Ovary (tissue), 9 donors: ENCODE measurements around the gene CD320. TPM values are rescaled to one million over a fixed set of nuclear protein-coding genes. Genes with fewer than 3 reads are reported as not detected.

Source experiments
- DNase-seq, 5 donors: peaks; one replicate each; pipeline ENCODE4 v3.0.0-alpha.2; 2019 to 2020
- H3K27ac ChIP-seq, 2 donors: fragments of 200-600 bp; one replicate each; pipeline versions ENCODE4 v1.5.1 to v1.8.0; 2019 to 2022
- H3K27me3 ChIP-seq: fragments of 200-600 bp; one replicate; pipeline ENCODE4 v1.8.0; 2022
- H3K36me3 ChIP-seq: fragments of 200-600 bp; sonication (generic); one replicate; pipeline ENCODE4 v1.5.1; 2019
- H3K4me1 ChIP-seq: one replicate; pipeline ENCODE4 v1.8.1; 2013; ENCODE audit warnings: mild to moderate bottlenecking, moderate library complexity; ENCODE audit not compliant: insufficient read depth
- H3K4me3 ChIP-seq: fragments of 200-600 bp; sonication (generic); one replicate; pipeline ENCODE4 v1.5.1; 2017
- H3K9me3 ChIP-seq, 2 donors: fragments of 200-600 bp in 1 of 2; sonication (generic) in 1 of 2; one replicate each; pipeline versions ENCODE4 v1.5.1 to v1.8.1; 2013 to 2019; ENCODE audit warnings: mild to moderate bottlenecking in 1 of 2, moderate library complexity in 1 of 2
- EP300 ChIP-seq: sonication (generic); formaldehyde crosslinking; IDR thresholded peaks from one replicate; pipeline ENCODE4 v1.6.1; 2017; ENCODE audit warnings: antibody characterized with exemption
- POLR2A ChIP-seq: fragments of 450-650 bp; IDR thresholded peaks from one replicate; pipeline ENCODE4 v1.6.1; 2017; ENCODE audit warnings: antibody characterized with exemption, mild to moderate bottlenecking, moderate library complexity
- WGBS, 3 donors: extraction: QIAGEN DNeasy Blood & Tissue Kit in 1 of 3; methylation state at CpG; one replicate each; pipeline versions ENCODE4 v1.1.5 to v1.1.7; 2013 to 2017; 5-methylcytosine and 5-hydroxymethylcytosine counted together
- intact Hi-C, 4 donors: fragments of 100-400 bp; cut with DNase I; formaldehyde crosslinking; loops; one replicate each; pipeline versions ENCODE4 v1.11.0 to v1.15.1; 2022 to 2023
- polyA plus RNA-seq, 2 donors: library from polyadenylated mRNA; stranded (reverse); fragments of 200-250 nt in 1 of 2; fragments of 350-450 nt in 1 of 2; fragmentation: Illumina TruSeq in 1 of 2; extraction: RNeasy Lipid Tissue Mini Kit (QIAGEN cat#74804) in 1 of 2; gene quantifications; one replicate each; pipeline ENCODE4 v1.2.3, GENCODE V29; 2013 to 2014
- total RNA-seq, 7 donors: library from RNA; depleted of rRNA in 2 of 7; stranded (reverse); fragments of >200 nt in 2 of 7; fragmentation: NEBNext Ultra II Directional in 3 of 7; extraction: Animal tissue kit (Norgen Biotek cat#: 25700) in 3 of 7; gene quantifications; one replicate each; pipeline versions ENCODE4 v1.1.0 to v1.2.4, GENCODE V29; 2016 to 2023
- TF ChIP-seq, protein P1 (sequence below), 3 donors: fragments of 450-650 bp in 2 of 3; fragments of 200-600 bp in 1 of 3; IDR thresholded peaks; one replicate each; pipeline versions ENCODE4 v1.5.1 to v1.8.0; 2016 to 2022; ENCODE audit warnings: antibody characterized with exemption in 3 of 3, mild to moderate bottlenecking in 1 of 3
- donor health status: DM: no; HTN: no; CAD: no; lungs with moderate emphysema.
- donor health status: DM: no; HTN: no; CAD: no.
- donor health status: Bipolar disorder and iron deficiency.
- donor health status: DM: yes; HTN: yes; CAD: no.
- donor health status: DM: no; HTN: no; CAD: no.
- donor health status: DM: yes; HTN: yes; CAD: no.

The CD320 gene
- total and polyA plus RNA-seq, 9 donors = 1.9 to 57.0 (median 34.2) TPM

DNA sequence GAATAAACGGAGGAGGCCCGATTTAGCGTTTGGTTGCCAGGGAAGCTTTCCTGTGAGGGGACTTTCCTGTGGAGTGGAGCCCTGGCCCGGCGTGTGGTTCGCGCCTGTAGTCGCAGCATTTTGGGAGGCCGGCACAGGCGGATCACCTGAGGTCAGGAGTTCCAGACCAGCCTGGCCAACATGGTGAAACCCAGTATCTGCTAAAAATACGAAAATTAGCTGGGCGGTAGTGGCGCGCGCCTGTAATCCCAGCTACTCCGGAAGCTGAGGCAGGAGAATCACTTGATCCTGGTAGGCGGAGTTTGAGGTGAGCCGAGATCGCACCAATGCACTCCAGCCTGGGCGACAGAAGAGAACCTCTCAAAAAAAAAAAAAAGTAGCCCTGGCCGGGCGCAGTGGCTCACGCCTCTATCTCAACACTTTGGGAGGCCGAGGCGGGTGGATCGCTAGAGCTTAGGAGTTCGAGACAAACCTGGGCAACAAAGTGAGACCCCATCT, 28.0 kb upstream of the CD320 start:
- Histone ChIP-seq H3K27ac (no peak overlapping the region), H3K27me3 (peaks cover 5% of the 10 kb centered on the region), H3K36me3 (no peaks in the 10 kb centered on the region), H3K4me3 (no peak overlapping the region), H3K9me3 (no peaks in the 10 kb centered on the region), H3K4me1 (peaks cover 4% of the 10 kb centered on the region)
- intact Hi-C loops = no loop called here
- 30 to 40% (median 33%) methylated on average over 27 of the region's 27 CpGs for WGBS, 3 donors
- TF ChIP-seq EP300 (no peak), POLR2A (no peak)
- TF ChIP-seq, protein P1, sequence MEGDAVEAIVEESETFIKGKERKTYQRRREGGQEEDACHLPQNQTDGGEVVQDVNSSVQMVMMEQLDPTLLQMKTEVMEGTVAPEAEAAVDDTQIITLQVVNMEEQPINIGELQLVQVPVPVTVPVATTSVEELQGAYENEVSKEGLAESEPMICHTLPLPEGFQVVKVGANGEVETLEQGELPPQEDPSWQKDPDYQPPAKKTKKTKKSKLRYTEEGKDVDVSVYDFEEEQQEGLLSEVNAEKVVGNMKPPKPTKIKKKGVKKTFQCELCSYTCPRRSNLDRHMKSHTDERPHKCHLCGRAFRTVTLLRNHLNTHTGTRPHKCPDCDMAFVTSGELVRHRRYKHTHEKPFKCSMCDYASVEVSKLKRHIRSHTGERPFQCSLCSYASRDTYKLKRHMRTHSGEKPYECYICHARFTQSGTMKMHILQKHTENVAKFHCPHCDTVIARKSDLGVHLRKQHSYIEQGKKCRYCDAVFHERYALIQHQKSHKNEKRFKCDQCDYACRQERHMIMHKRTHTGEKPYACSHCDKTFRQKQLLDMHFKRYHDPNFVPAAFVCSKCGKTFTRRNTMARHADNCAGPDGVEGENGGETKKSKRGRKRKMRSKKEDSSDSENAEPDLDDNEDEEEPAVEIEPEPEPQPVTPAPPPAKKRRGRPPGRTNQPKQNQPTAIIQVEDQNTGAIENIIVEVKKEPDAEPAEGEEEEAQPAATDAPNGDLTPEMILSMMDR (IDR thresholded peaks at IDR 0.05) = no peak
- DNase-seq = no peak

DNA sequence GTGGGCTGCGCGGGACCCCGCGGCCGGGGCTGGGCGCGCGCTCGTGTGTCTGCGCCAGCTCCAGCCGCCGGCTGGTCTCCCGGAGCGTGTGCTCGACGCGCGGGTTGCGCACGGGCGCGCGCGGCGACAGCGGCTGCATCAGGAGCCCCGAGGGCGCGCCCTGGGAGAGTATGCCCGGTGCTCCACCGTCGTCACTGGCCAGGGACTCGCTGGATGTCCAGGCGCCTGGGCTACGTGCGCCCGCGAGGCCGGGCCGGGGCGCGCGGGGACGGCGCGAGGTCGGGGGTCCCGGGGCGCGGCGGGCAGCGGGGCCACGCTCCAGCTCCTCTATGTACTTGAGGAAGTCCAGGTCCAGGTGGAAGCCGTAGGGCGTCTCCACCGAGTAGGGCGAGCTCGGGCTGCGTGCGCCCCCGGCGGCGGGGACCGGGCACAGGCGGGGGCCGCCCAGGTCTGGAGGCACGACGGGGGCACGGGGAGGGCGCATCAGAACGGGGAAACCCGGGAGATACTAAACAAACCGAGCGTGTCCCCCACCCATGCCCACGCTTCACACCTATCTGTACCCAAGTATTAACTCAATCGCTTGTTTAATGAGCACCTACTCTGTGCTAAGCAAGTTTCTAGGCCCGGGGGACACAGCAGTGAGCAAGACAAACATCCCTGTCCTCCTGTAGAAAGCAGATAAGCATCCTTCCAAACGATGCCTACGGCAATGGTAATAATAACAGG, 27.3 kb upstream of the CD320 start:
- no peak for DNase-seq
- peaks cover 2% of the 10 kb centered on the region for H3K4me1 ChIP-seq
- no peak overlapping the region for H3K27ac ChIP-seq
- no peak overlapping the region for H3K4me3 ChIP-seq
- intact Hi-C loops = no loop called here
- WGBS, 3 donors = 6 to 30% (median 12%) methylated on average over 49 to 79 of the region's 79 CpGs
- TF ChIP-seq POLR2A (no peak), EP300 (no peak)
- TF ChIP-seq, protein P1 (IDR thresholded peaks at IDR 0.05) = no peak
- peaks cover 5% of the 10 kb centered on the region for H3K27me3 ChIP-seq
- no peaks in the 10 kb centered on the region for H3K9me3 ChIP-seq
- H3K36me3 ChIP-seq = no peaks in the 10 kb centered on the region

DNA sequence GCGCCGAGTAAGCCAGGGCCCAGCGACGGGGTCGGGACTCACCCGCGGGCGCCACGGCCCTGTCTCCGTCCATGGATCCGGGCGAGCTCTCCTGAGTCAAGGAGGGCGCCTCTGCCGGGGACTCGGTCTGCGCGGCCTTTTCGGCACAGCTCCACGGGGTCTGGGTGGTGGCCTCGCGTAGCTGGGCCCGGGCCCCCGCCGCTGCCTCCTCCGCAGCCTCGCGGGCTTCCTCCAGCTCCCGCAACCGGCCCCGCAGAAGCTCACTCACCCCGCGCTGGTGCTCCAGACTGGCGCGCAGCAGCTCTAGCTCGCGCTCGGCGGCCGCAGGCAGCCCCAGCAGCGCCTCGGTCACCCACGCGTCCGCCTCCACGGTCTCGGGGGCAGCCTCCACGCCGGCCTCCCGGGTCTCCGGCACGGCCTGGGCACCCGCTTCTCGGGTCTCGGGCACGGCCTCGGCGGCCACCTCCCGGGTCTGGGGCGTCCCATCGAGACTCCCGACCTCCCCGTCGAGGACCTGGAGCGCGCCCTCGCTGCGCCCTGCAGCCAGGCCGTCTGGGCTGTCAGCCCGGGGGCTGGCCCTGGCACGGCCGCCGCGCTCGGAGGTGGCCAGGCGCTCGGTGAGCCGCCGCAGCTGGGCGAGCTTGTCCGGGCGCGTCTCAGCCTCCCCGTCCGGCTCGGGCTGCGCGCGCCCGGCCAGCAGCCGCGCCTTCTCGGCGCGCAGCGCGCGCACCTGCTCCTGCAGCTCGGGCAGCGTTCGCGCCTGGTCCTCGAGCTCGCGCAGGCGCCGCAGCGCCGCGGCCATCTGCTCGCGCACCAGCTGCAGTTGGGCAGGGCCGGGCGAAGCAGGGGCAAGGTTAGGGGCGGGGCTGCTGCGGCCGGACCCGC, 26.5 kb upstream of the CD320 start:
- TF ChIP-seq, protein P1 (IDR thresholded peaks at IDR 0.05) = no peak
- TF ChIP-seq EP300 (no peak), POLR2A (no peak)
- intact Hi-C loops = no loop called here
- DNase-seq = peak in 2 of 5 donors; percentile 56 to 66
- H3K4me1 ChIP-seq = no peaks in the 10 kb centered on the region
- WGBS, 3 donors = 5 to 10% (median 5%) methylated on average over 45 to 117 of the region's 117 CpGs
- no peak overlapping the region for H3K4me3 ChIP-seq
- peaks cover 5% of the 10 kb centered on the region for H3K27me3 ChIP-seq
- H3K9me3 ChIP-seq = no peaks in the 10 kb centered on the region
- no peak overlapping the region for H3K27ac ChIP-seq
- no peaks in the 10 kb centered on the region for H3K36me3 ChIP-seq

DNA sequence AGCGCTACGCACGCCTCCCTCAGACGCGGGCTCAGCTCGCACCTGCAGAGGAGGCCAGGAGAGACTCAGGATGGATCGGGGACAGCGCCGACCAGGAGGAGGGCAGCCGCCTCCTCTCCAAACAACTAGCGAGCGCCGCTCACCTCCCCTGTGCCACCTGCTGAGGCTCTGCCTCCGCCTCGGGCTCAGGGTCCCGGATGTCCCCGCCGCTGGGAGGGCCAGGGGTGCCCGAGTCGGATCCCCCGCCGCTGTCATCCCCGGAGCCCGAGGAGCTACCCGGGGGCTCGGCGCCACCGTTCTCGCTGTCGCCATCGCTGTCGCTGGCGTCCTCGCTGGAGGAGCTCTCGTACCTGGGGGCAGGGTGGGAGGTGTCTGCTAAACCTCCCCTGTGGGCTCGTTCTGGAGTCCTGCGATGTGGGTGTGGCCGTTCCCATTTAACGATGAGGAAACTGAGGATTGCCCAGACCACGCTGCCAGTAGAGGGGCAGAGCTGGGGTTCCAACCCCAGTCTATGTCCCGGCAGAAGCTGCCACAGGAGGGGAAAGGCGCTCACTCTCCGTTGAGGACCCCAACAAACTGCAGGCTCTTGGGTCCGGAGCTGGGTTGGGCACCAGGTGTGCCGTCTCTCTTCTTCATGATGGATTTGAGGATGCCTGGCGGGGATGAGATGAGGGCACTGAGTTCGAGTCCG, 25.8 kb upstream of the CD320 start:
- H3K4me1 ChIP-seq = no peaks in the 10 kb centered on the region
- DNase-seq = no peak
- no peaks in the 10 kb centered on the region for H3K36me3 ChIP-seq
- intact Hi-C loops = no loop called here
- no peak overlapping the region for H3K27ac ChIP-seq
- 9 to 18% (median 17%) methylated on average over 13 to 48 of the region's 48 CpGs for WGBS, 3 donors
- TF ChIP-seq POLR2A = no peak
- TF ChIP-seq, protein P1 (IDR thresholded peaks at IDR 0.05) = no peak
- no peak for TF ChIP-seq EP300
- H3K27me3 ChIP-seq = peaks cover 5% of the 10 kb centered on the region
- no peak overlapping the region for H3K4me3 ChIP-seq
- no peaks in the 10 kb centered on the region for H3K9me3 ChIP-seq
